ENCODE measurements around the gene TATDN2. TPM values are rescaled to one million over a fixed set of nuclear protein-coding genes. Genes with fewer than 3 reads are reported as not detected.

The TATDN2 gene
- total and polyA plus RNA-seq, 5 donors: 13.6 to 25.6 (median 21.1) TPM

- under 1% methylated on average over 9 of the region's 9 CpGs for WGBS
- no peak for DNase-seq
- Histone ChIP-seq H3K9me3 (ENCODE audit: control insufficient read depth, low read length) (no peaks in the 10 kb centered on the region), H3K4me3 (ENCODE audit: low read length) (peak overlapping the region; percentile 98), H3K27me3 (ENCODE audit: control insufficient read depth, insufficient read depth) (no peaks in the 10 kb centered on the region), H3K27ac (ENCODE audit: low read length) (peak overlapping the region; percentile 66), H3K4me1 (ENCODE audit: control insufficient read depth, insufficient read depth, low read length) (peaks cover 4% of the 10 kb centered on the region)
- no peak for ATAC-seq
- intact Hi-C loops (cut with DNase I): no loop called here
These were observed 72.0 kb downstream of the TATDN2 start for GRCh38 chr3:10320320-10320677.

GRCh38 chr3:10321630-10322351 lies 73.5 kb downstream of the TATDN2 start:
- no peak overlapping the region for H3K4me3 ChIP-seq (ENCODE audit: low read length)
- H3K27me3 ChIP-seq (ENCODE audit: control insufficient read depth, insufficient read depth): no peaks in the 10 kb centered on the region
- ATAC-seq: peak in 1 of 2 donors; percentile 7
- no peak for DNase-seq
- no peaks in the 10 kb centered on the region for H3K9me3 ChIP-seq (ENCODE audit: control insufficient read depth, low read length)
- peaks cover 4% of the 10 kb centered on the region for H3K4me1 ChIP-seq (ENCODE audit: control insufficient read depth, insufficient read depth, low read length)
- no peak overlapping the region for H3K27ac ChIP-seq (ENCODE audit: low read length)
- intact Hi-C loops (cut with DNase I): no loop called here
- WGBS: 94% methylated on average over 8 of the region's 8 CpGs

- Histone ChIP-seq H3K4me3 (ENCODE audit: low read length) (no peak overlapping the region), H3K4me1 (ENCODE audit: control insufficient read depth, insufficient read depth, low read length) (peaks cover 4% of the 10 kb centered on the region), H3K27me3 (ENCODE audit: control insufficient read depth, insufficient read depth) (no peaks in the 10 kb centered on the region), H3K27ac (ENCODE audit: low read length) (no peak overlapping the region), H3K9me3 (ENCODE audit: control insufficient read depth, low read length) (no peaks in the 10 kb centered on the region)
- no peak for DNase-seq
- ATAC-seq: no peak
- 97% methylated on average over 1 of the region's 1 CpG for WGBS
- intact Hi-C loops (cut with DNase I): no loop called here
These were observed 74.1 kb downstream of the TATDN2 start for GRCh38 chr3:10322352-10322710.

- 67% methylated on average over 10 of the region's 10 CpGs for WGBS
- intact Hi-C loops (cut with DNase I): no loop called here
- ATAC-seq: no peak
- Histone ChIP-seq H3K4me1 (ENCODE audit: control insufficient read depth, insufficient read depth, low read length) (no peaks in the 10 kb centered on the region), H3K27ac (ENCODE audit: low read length) (no peak overlapping the region), H3K4me3 (ENCODE audit: low read length) (no peak overlapping the region), H3K9me3 (ENCODE audit: control insufficient read depth, low read length) (no peaks in the 10 kb centered on the region), H3K27me3 (ENCODE audit: control insufficient read depth, insufficient read depth) (no peaks in the 10 kb centered on the region)
- DNase-seq: no peak
These were observed 79.3 kb downstream of the TATDN2 start for GRCh38 chr3:10327592-10327991.

- DNase-seq (no peak), ATAC-seq (no peak)
- no peaks in the 10 kb centered on the region for H3K4me1 ChIP-seq (ENCODE audit: control insufficient read depth, insufficient read depth, low read length)
- 41% methylated on average over 31 of the region's 31 CpGs for WGBS
- H3K27ac ChIP-seq (ENCODE audit: low read length): no peak overlapping the region
- intact Hi-C loops (cut with DNase I): no loop called here
- no peaks in the 10 kb centered on the region for H3K9me3 ChIP-seq (ENCODE audit: control insufficient read depth, low read length)
- no peak overlapping the region for H3K4me3 ChIP-seq (ENCODE audit: low read length)
- no peaks in the 10 kb centered on the region for H3K27me3 ChIP-seq (ENCODE audit: control insufficient read depth, insufficient read depth)
These were observed 80.3 kb downstream of the TATDN2 start for GRCh38 chr3:10328460-10329071.

GRCh38 chr3:10329495-10330015 lies 81.3 kb downstream of the TATDN2 start:
- no peak for ATAC-seq
- H3K27ac ChIP-seq (ENCODE audit: low read length): no peak overlapping the region
- DNase-seq: no peak
- intact Hi-C loops (cut with DNase I): no loop called here
- WGBS: 78% methylated on average over 14 of the region's 14 CpGs
- H3K4me1 ChIP-seq (ENCODE audit: control insufficient read depth, insufficient read depth, low read length): no peaks in the 10 kb centered on the region
- H3K9me3 ChIP-seq (ENCODE audit: control insufficient read depth, low read length): no peaks in the 10 kb centered on the region
- H3K27me3 ChIP-seq (ENCODE audit: control insufficient read depth, insufficient read depth): no peaks in the 10 kb centered on the region
- no peak overlapping the region for H3K4me3 ChIP-seq (ENCODE audit: low read length)

- intact Hi-C loops (cut with DNase I): no loop called here
- Histone ChIP-seq H3K9me3 (ENCODE audit: control insufficient read depth, low read length) (no peaks in the 10 kb centered on the region), H3K4me3 (ENCODE audit: low read length) (no peak overlapping the region), H3K4me1 (ENCODE audit: control insufficient read depth, insufficient read depth, low read length) (no peaks in the 10 kb centered on the region), H3K27ac (ENCODE audit: low read length) (no peak overlapping the region), H3K27me3 (ENCODE audit: control insufficient read depth, insufficient read depth) (no peaks in the 10 kb centered on the region)
- WGBS: 68% methylated on average over 12 of the region's 12 CpGs
- no peak for ATAC-seq
- DNase-seq: no peak
These were observed 82.1 kb downstream of the TATDN2 start for GRCh38 chr3:10330319-10330718.

Small RNA genes lying within 50 kb of the gene (microRNA-seq; reads per million reads assigned to microRNA genes)
- 0 to 0.42 reads per million in 2 donors for gene MIR378B

Other genes starting within 250 kb of the TATDN2 start
- 1 to 10 TPM; 1.1 to 2.6 (median 1.6) TPM for gene FANCD2, start 222.0 kb upstream of the TATDN2 start, total RNA-seq
- 1.0 TPM for gene FANCD2, start 222.0 kb upstream of the TATDN2 start, polyA plus RNA-seq
- gene FANCD2OS, start 140.2 kb upstream of the TATDN2 start, total RNA-seq: not detected
- not detected for gene FANCD2OS, start 140.2 kb upstream of the TATDN2 start, polyA plus RNA-seq
- 100 to 1,000 TPM in 2 of 4 donors, 10 to 100 TPM in 2; 93.3 to 106 (median 100) TPM for gene BRK1, start 132.8 kb upstream of the TATDN2 start, total RNA-seq
- gene BRK1, start 132.8 kb upstream of the TATDN2 start, polyA plus RNA-seq: 127 TPM
- gene VHL, start 106.7 kb upstream of the TATDN2 start, total RNA-seq: 10 to 100 TPM; 17.4 to 18.2 (median 17.6) TPM
- gene VHL, start 106.7 kb upstream of the TATDN2 start, polyA plus RNA-seq: 19.1 TPM
- gene IRAK2, start 83.5 kb upstream of the TATDN2 start, total RNA-seq: 1 to 10 TPM in 3 of 4 donors, under 1 TPM in 1; 0.71 to 1.5 (median 1.4) TPM
- 0.63 TPM for gene IRAK2, start 83.5 kb upstream of the TATDN2 start, polyA plus RNA-seq
- gene GHRL, start 44.5 kb downstream of the TATDN2 start, total RNA-seq: not detected
- gene GHRL, start 44.5 kb downstream of the TATDN2 start, polyA plus RNA-seq: 0.25 TPM
- 10 to 100 TPM; 53.7 to 86.8 (median 70.8) TPM for gene SEC13, start 72.7 kb downstream of the TATDN2 start, total RNA-seq
- gene SEC13, start 72.7 kb downstream of the TATDN2 start, polyA plus RNA-seq: 74.1 TPM

All from right cardiac atrium (tissue), 5 donors.